LNCAP (cell line): ENCODE results near the gene IGBP1.

Experiments
- CTCF ChIP-seq: fragments of 450-650 bp; IDR thresholded peaks from 2 replicates; pipeline ENCODE4 v1.5.1; 2017; ENCODE audit warnings: mild to moderate bottlenecking

Gene IGBP1

GRCh38 chrX:70133303-70134115, at the start of gene IGBP1:
Gene IGBP1, plus strand, starts transcription at chrX:70133447. Its CDS starts 501 bp downstream, at chrX:70133948.
- TF ChIP-seq CTCF: peak; percentile 53

- no peak for TF ChIP-seq CTCF
Measured at GRCh38 chrX:70084592-70085240, 48.5 kb upstream of the IGBP1 start.

- TF ChIP-seq CTCF: no peak
Measured at GRCh38 chrX:70087857-70088630, 45.2 kb upstream of the IGBP1 start.

- TF ChIP-seq CTCF: no peak
Measured at GRCh38 chrX:70088751-70089150, 44.5 kb upstream of the IGBP1 start.

- TF ChIP-seq CTCF: no peak
Measured at GRCh38 chrX:70089604-70090297, 43.5 kb upstream of the IGBP1 start.

GRCh38 chrX:70092247-70092646, 41.0 kb upstream of the IGBP1 start:
- TF ChIP-seq CTCF: no peak

- TF ChIP-seq CTCF: peak; percentile 43; the same call in 1 of the 2 replicates
Measured at GRCh38 chrX:70096052-70096451, 37.2 kb upstream of the IGBP1 start.
